HepG2 (cell line): Measurements from ENCODE around the gene PRKCD. TPM values are rescaled to one million over a fixed set of nuclear protein-coding genes. Genes with fewer than 3 reads are reported as not detected.

Source experiments
- ATF1 ChIP-seq: IDR thresholded peaks from 2 replicates; pipeline ENCODE4 v1.6.1; 2016; ENCODE audit warnings: mild to moderate bottlenecking, control low read depth
- FLYWCH1 ChIP-seq: sonication (generic); formaldehyde crosslinking; IDR thresholded peaks from 2 replicates; pipeline ENCODE4 v1.8.1; 2023; ENCODE audit warnings: mild to moderate bottlenecking, missing genetic modification reagents
- KAT8 ChIP-seq: IDR thresholded peaks from 2 replicates; pipeline ENCODE4 v1.6.1; 2016; ENCODE audit warnings: missing genetic modification reagents, missing compliant biosample characterization
- KDM5A ChIP-seq: fragments of 200-600 bp; sonication (generic); IDR thresholded peaks from 2 replicates; pipeline ENCODE4 v1.7.0; 2018; ENCODE audit warnings: antibody characterized with exemption, mild to moderate bottlenecking, low read length, borderline replicate concordance
- MEF2D ChIP-seq: sonication (generic); formaldehyde crosslinking; IDR thresholded peaks from 2 replicates; pipeline ENCODE4 v1.5.1; 2020; ENCODE audit warnings: mild to moderate bottlenecking, missing genetic modification reagents
- NFE2L2 ChIP-seq: fragments of 150-350 bp; IDR thresholded peaks from 2 replicates; pipeline ENCODE4 v1.6.1; 2014; ENCODE audit warnings: low read length
- NFRKB ChIP-seq: fragments of 450-650 bp; IDR thresholded peaks from 2 replicates; pipeline ENCODE4 v1.6.1; 2017
- PHF20 ChIP-seq: sonication (generic); formaldehyde crosslinking; IDR thresholded peaks from 2 replicates; pipeline ENCODE4 v1.5.0; 2020; ENCODE audit warnings: mild to moderate bottlenecking, missing genetic modification reagents
- RFX5 ChIP-seq: IDR thresholded peaks from 2 replicates; pipeline ENCODE4 v1.6.1; 2011; ENCODE audit warnings: low read depth, low read length, improper control_type of control experiment
- RFXAP ChIP-seq: sonication (generic); formaldehyde crosslinking; IDR thresholded peaks from 2 replicates; pipeline ENCODE4 v1.4.0; 2020; ENCODE audit warnings: missing genetic modification reagents, borderline replicate concordance
- SOX5 ChIP-seq: IDR thresholded peaks from 2 replicates; pipeline ENCODE4 v1.6.1; 2016; ENCODE audit warnings: borderline replicate concordance
- TRIM24 ChIP-seq: sonication (generic); formaldehyde crosslinking; IDR thresholded peaks from 2 replicates; pipeline ENCODE4 v1.8.0; 2022; ENCODE audit warnings: mild to moderate bottlenecking, missing genetic modification reagents
- ZNF160 ChIP-seq: sonication (generic); formaldehyde crosslinking; IDR thresholded peaks from 2 replicates; pipeline ENCODE4 v1.8.0; 2022; ENCODE audit warnings: mild to moderate bottlenecking, inconsistent platforms, missing genetic modification reagents
- ZNF205 ChIP-seq: IDR thresholded peaks from 2 replicates; pipeline ENCODE4 v1.6.1; 2018; ENCODE audit warnings: missing biosample characterization, missing genetic modification reagents
- ZNF558 ChIP-seq: sonication (generic); formaldehyde crosslinking; IDR thresholded peaks from 2 replicates; pipeline ENCODE4 v1.9.0; 2022; ENCODE audit warnings: mild to moderate bottlenecking, missing genetic modification reagents, borderline replicate concordance
- polyA plus RNA-seq, 8 experiments: library from polyadenylated mRNA; depleted of rRNA in 3 of 8; stranded (reverse) in 7 of 8; unstranded in 1 of 8; fragments of >200 nt; fragmentation: Illumina TruSeq in 4 of 8; extraction: Trizol in 4 of 8; gene quantifications; 2 replicates each; pipeline versions ENCODE4 v1.2.1 to v1.2.3, GENCODE V29; 2011 to 2016; ENCODE audit warnings: low read depth in 4 of 8, missing spikeins in 1 of 8, mixed read lengths in 1 of 8; ENCODE audit not compliant: insufficient read depth in 1 of 8
- total RNA-seq, 5 experiments: library from RNA; depleted of rRNA; stranded (reverse); fragments of >200 nt; fragmentation: Illumina TruSeq; extraction: Trizol; gene quantifications; 2 replicates each; pipeline ENCODE4 v1.2.3, GENCODE V29; 2016; ENCODE audit warnings: low read depth in 1 of 5
- TF ChIP-seq, protein P1 (sequence below): sonication (generic); formaldehyde crosslinking; conservative IDR thresholded peaks from 2 replicates; pipeline ENCODE4 v1.4.0; 2020; ENCODE audit warnings: mild to moderate bottlenecking, missing genetic modification reagents, moderate library complexity
- TF ChIP-seq, protein P2 (sequence below): sonication (generic); formaldehyde crosslinking; IDR thresholded peaks from 2 replicates; pipeline ENCODE4 v1.5.1; 2020; ENCODE audit warnings: missing genetic modification reagents, mild to moderate bottlenecking, borderline replicate concordance
- TF ChIP-seq, protein P3 (sequence below): sonication (generic); formaldehyde crosslinking; conservative IDR thresholded peaks from 2 replicates; pipeline ENCODE4 v1.4.0; 2020; ENCODE audit warnings: missing genetic modification reagents
- TF ChIP-seq, protein P4 (sequence below): sonication (generic); formaldehyde crosslinking; IDR thresholded peaks from 2 replicates; pipeline ENCODE4 v1.4.0; 2020; ENCODE audit warnings: missing genetic modification reagents, borderline replicate concordance

The PRKCD gene
- total and polyA plus RNA-seq, 2 of the 13 experiments (the other 11 are each of a cell fraction or from before 2014, with no cell fraction given): 1.6 to 40.7 TPM

DNA sequence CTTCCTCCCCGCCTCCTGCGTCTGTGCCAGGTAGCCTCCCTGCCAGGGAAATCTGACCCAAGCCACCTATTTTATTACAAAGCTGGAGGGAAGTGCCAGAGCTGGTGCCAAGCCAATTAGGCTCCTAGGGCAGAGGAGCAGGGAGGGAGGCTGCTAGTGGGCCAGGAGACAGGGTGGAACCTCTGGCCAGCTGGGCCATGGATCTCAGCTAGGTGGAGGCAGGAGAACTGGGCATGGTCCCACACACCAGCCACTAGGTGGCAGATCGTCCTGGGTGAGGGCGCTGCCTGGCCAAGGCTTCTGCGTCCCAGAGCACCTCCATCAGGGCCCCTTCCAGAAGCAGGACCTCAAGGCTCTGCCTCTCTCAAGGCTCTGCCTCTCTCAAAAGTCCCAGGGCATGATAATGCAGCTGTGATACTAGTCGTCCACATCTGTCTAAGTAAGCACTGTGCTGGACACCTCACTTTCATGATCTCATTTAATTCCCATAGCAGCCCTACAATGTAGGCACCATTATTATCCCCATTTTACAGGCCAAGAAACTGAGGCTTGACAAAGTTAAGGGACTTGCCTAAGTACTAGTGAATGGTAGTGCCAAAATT lies 26.3 kb upstream of the PRKCD start (continued):
- no peak for TF ChIP-seq ZNF160 (CRISPR knock-in tag)
- TF ChIP-seq SOX5 (CRISPR knock-in tag): no peak
- no peak for TF ChIP-seq NFRKB
- no peak for TF ChIP-seq TRIM24 (CRISPR knock-in tag)
- TF ChIP-seq, protein P1, sequence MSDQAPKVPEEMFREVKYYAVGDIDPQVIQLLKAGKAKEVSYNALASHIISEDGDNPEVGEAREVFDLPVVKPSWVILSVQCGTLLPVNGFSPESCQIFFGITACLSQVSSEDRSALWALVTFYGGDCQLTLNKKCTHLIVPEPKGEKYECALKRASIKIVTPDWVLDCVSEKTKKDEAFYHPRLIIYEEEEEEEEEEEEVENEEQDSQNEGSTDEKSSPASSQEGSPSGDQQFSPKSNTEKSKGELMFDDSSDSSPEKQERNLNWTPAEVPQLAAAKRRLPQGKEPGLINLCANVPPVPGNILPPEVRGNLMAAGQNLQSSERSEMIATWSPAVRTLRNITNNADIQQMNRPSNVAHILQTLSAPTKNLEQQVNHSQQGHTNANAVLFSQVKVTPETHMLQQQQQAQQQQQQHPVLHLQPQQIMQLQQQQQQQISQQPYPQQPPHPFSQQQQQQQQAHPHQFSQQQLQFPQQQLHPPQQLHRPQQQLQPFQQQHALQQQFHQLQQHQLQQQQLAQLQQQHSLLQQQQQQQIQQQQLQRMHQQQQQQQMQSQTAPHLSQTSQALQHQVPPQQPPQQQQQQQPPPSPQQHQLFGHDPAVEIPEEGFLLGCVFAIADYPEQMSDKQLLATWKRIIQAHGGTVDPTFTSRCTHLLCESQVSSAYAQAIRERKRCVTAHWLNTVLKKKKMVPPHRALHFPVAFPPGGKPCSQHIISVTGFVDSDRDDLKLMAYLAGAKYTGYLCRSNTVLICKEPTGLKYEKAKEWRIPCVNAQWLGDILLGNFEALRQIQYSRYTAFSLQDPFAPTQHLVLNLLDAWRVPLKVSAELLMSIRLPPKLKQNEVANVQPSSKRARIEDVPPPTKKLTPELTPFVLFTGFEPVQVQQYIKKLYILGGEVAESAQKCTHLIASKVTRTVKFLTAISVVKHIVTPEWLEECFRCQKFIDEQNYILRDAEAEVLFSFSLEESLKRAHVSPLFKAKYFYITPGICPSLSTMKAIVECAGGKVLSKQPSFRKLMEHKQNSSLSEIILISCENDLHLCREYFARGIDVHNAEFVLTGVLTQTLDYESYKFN (CRISPR knock-in tag): no peak
- TF ChIP-seq FLYWCH1 (CRISPR knock-in tag): no peak
- TF ChIP-seq NFE2L2: no peak
- TF ChIP-seq ZNF558 (CRISPR knock-in tag): no peak
- TF ChIP-seq MEF2D: no peak
- TF ChIP-seq, protein P2, sequence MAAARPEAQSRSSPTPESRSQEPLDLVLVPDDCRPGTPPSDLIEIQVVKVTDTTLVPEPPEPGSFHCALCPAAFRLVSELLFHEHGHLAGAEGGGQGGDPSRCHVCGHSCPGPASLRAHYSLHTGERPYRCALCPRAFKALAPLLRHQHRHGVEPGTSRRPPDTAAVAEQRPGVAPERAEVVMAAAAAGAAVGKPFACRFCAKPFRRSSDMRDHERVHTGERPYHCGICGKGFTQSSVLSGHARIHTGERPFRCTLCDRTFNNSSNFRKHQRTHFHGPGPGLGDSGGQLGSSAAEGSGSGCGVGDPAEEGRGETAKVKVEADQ (CRISPR knock-in tag): no peak
- TF ChIP-seq ATF1 (CRISPR knock-in tag): no peak
- no peak for TF ChIP-seq RFXAP (CRISPR knock-in tag)
- no peak for TF ChIP-seq KDM5A
- TF ChIP-seq, protein P3, sequence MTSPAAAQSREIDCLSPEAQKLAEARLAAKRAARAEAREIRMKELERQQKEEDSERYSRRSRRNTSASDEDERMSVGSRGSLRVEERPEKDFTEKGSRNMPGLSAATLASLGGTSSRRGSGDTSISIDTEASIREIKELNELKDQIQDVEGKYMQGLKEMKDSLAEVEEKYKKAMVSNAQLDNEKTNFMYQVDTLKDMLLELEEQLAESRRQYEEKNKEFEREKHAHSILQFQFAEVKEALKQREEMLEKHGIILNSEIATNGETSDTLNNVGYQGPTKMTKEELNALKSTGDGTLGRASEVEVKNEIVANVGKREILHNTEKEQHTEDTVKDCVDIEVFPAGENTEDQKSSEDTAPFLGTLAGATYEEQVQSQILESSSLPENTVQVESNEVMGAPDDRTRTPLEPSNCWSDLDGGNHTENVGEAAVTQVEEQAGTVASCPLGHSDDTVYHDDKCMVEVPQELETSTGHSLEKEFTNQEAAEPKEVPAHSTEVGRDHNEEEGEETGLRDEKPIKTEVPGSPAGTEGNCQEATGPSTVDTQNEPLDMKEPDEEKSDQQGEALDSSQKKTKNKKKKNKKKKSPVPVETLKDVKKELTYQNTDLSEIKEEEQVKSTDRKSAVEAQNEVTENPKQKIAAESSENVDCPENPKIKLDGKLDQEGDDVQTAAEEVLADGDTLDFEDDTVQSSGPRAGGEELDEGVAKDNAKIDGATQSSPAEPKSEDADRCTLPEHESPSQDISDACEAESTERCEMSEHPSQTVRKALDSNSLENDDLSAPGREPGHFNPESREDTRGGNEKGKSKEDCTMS (CRISPR knock-in tag): no peak
- TF ChIP-seq KAT8: 0 out of 2 replicates have a peak, but pooled peaks have one; percentile 23
- TF ChIP-seq ZNF205 (CRISPR knock-in tag): no peak
- no peak for TF ChIP-seq PHF20 (CRISPR knock-in tag)
- TF ChIP-seq, protein P4, sequence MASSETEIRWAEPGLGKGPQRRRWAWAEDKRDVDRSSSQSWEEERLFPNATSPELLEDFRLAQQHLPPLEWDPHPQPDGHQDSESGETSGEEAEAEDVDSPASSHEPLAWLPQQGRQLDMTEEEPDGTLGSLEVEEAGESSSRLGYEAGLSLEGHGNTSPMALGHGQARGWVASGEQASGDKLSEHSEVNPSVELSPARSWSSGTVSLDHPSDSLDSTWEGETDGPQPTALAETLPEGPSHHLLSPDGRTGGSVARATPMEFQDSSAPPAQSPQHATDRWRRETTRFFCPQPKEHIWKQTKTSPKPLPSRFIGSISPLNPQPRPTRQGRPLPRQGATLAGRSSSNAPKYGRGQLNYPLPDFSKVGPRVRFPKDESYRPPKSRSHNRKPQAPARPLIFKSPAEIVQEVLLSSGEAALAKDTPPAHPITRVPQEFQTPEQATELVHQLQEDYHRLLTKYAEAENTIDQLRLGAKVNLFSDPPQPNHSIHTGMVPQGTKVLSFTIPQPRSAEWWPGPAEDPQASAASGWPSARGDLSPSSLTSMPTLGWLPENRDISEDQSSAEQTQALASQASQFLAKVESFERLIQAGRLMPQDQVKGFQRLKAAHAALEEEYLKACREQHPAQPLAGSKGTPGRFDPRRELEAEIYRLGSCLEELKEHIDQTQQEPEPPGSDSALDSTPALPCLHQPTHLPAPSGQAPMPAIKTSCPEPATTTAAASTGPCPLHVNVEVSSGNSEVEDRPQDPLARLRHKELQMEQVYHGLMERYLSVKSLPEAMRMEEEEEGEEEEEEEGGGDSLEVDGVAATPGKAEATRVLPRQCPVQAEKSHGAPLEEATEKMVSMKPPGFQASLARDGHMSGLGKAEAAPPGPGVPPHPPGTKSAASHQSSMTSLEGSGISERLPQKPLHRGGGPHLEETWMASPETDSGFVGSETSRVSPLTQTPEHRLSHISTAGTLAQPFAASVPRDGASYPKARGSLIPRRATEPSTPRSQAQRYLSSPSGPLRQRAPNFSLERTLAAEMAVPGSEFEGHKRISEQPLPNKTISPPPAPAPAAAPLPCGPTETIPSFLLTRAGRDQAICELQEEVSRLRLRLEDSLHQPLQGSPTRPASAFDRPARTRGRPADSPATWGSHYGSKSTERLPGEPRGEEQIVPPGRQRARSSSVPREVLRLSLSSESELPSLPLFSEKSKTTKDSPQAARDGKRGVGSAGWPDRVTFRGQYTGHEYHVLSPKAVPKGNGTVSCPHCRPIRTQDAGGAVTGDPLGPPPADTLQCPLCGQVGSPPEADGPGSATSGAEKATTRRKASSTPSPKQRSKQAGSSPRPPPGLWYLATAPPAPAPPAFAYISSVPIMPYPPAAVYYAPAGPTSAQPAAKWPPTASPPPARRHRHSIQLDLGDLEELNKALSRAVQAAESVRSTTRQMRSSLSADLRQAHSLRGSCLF (CRISPR knock-in tag): no peak
- TF ChIP-seq RFX5: no peak
